IMR-90 (cell line): ENCODE data around the gene LENEP. TPM values are rescaled to one million over a fixed set of nuclear protein-coding genes. Genes with fewer than 3 reads are reported as not detected.

Experiments
- ATAC-seq: fragments of 200-7000 bp; cut with Tn5 transposase; 2 replicates; pipeline ENCODE4 v1.9.1; 2020; ENCODE audit warnings: low read depth, mild to moderate bottlenecking, moderate library complexity
- BruUV-seq: library from RNA; stranded (reverse); fragments of 400-500 nt; replicated peaks from 2 replicates; lab custom pipeline; 2021; lab: Mats Ljungman, UMichigan
- CTCF ChIA-PET: fragments of 300-600 bp; formaldehyde crosslinking; extraction: SDS; loops from one replicate; lab custom pipeline; 2021; ENCODE audit warnings: antibody characterized with exemption; lab: Yijun Ruan, JAX
- POLR2A ChIA-PET: fragments of 300-600 bp; sonication (Branson Sonifier 250); formaldehyde crosslinking; loops from one replicate; lab custom pipeline; 2022; ENCODE audit warnings: antibody characterized with exemption; ENCODE audit not compliant: unreplicated experiment; lab: Charles Lee
- DNase-seq: peaks from one replicate; pipeline ENCODE4 v3.0.0; 2013
- H2AFZ ChIP-seq: replicated peaks from 2 replicates; pipeline ENCODE3; 2013; ENCODE audit warnings: low read length, mild to moderate bottlenecking; ENCODE audit not compliant: poor library complexity
- H2AK5ac ChIP-seq: 2 replicates; pipeline ENCODE4 v1.6.1; 2013; ENCODE audit warnings: low read depth, low read length, inconsistent platforms
- H2AK9ac ChIP-seq: replicated peaks from 2 replicates; pipeline ENCODE3; 2013; ENCODE audit warnings: mild to moderate bottlenecking, low read depth, low read length, moderate library complexity; ENCODE audit not compliant: poor library complexity
- H2BK120ac ChIP-seq: 2 replicates; pipeline ENCODE4 v1.6.1; 2013; ENCODE audit warnings: low read depth, low read length, inconsistent platforms
- H2BK15ac ChIP-seq: 3 replicates; pipeline ENCODE4 v1.6.1; 2013; ENCODE audit warnings: low read depth, low read length, inconsistent platforms
- H2BK20ac ChIP-seq: 2 replicates; pipeline ENCODE4 v1.6.1; 2013; ENCODE audit warnings: low read depth, mild to moderate bottlenecking, inconsistent platforms, low read length, moderate library complexity
- H2BK5ac ChIP-seq: 2 replicates; pipeline ENCODE4 v1.6.1; 2013; ENCODE audit warnings: mild to moderate bottlenecking, low read depth, low read length, inconsistent platforms; ENCODE audit not compliant: poor library complexity, severe bottlenecking
- H3K14ac ChIP-seq: replicated peaks from 2 replicates; pipeline ENCODE4 v1.6.1; 2013; ENCODE audit warnings: low read depth, low read length, inconsistent platforms
- H3K18ac ChIP-seq: 2 replicates; pipeline ENCODE4 v1.6.1; 2013; ENCODE audit warnings: low read depth, low read length, control low read depth
- H3K23ac ChIP-seq: 2 replicates; pipeline ENCODE4 v1.6.1; 2013; ENCODE audit warnings: low read depth, low read length, inconsistent platforms
- H3K27ac ChIP-seq: 2 replicates; pipeline ENCODE4 v1.5.1; 2013; ENCODE audit warnings: mild to moderate bottlenecking, control low read depth, low read length; ENCODE audit not compliant: insufficient read depth
- H3K27me3 ChIP-seq: 2 replicates; pipeline ENCODE4 v1.6.1; 2013; ENCODE audit warnings: low read length; ENCODE audit not compliant: control insufficient read depth, insufficient read depth
- H3K36me3 ChIP-seq: 2 replicates; pipeline ENCODE4 v1.6.1; 2013; ENCODE audit warnings: low read length, mixed read lengths; ENCODE audit not compliant: control insufficient read depth, insufficient read depth
- H3K4ac ChIP-seq: 2 replicates; pipeline ENCODE4 v1.6.1; 2013; ENCODE audit warnings: low read depth, low read length, inconsistent platforms
- H3K4me1 ChIP-seq: 2 replicates; pipeline ENCODE4 v1.6.1; 2013; ENCODE audit warnings: low read length, mixed read lengths; ENCODE audit not compliant: control insufficient read depth, insufficient read depth
- H3K4me2 ChIP-seq: 2 replicates; pipeline ENCODE4 v1.6.1; 2013; ENCODE audit warnings: low read depth, mild to moderate bottlenecking, control low read depth, low read length, moderate library complexity
- H3K4me3 ChIP-seq: 2 replicates; pipeline ENCODE4 v1.5.1; 2013; ENCODE audit warnings: low read depth, mild to moderate bottlenecking, control low read depth, low read length, moderate library complexity; ENCODE audit not compliant: insufficient read depth
- H3K56ac ChIP-seq: 2 replicates; pipeline ENCODE4 v1.6.1; 2013; ENCODE audit warnings: low read length, inconsistent platforms; ENCODE audit not compliant: insufficient read depth; ENCODE audit errors: extremely low read depth
- H3K79me1 ChIP-seq, 2 experiments: 2 replicates each; pipeline ENCODE4 v1.6.1; 2013; ENCODE audit warnings: low read length in 2 of 2, inconsistent platforms in 1 of 2, low read depth in 1 of 2
- H3K9ac ChIP-seq: 2 replicates; pipeline ENCODE4 v1.6.1; 2013; ENCODE audit warnings: low read depth, low read length, control low read depth
- H3K9me1 ChIP-seq: 2 replicates; pipeline ENCODE4 v1.6.1; 2013; ENCODE audit warnings: low read length, inconsistent platforms; ENCODE audit not compliant: insufficient read depth
- H3K9me3 ChIP-seq: 2 replicates; pipeline ENCODE4 v1.6.1; 2013; ENCODE audit warnings: low read length; ENCODE audit not compliant: control insufficient read depth, insufficient read depth
- H4K20me1 ChIP-seq: 2 replicates; pipeline ENCODE4 v1.6.1; 2013; ENCODE audit warnings: low read length, inconsistent platforms; ENCODE audit not compliant: insufficient read depth
- H4K5ac ChIP-seq: 2 replicates; pipeline ENCODE4 v1.6.1; 2013; ENCODE audit warnings: mild to moderate bottlenecking, low read depth, low read length, control low read depth
- H4K8ac ChIP-seq, 2 experiments: 2 replicates each; pipeline ENCODE4 v1.6.1; 2013; ENCODE audit warnings: low read depth in 2 of 2, low read length in 2 of 2, control low read depth in 1 of 2, inconsistent platforms in 1 of 2
- H4K91ac ChIP-seq: 2 replicates; pipeline ENCODE4 v1.6.1; 2013; ENCODE audit warnings: low read depth, low read length, inconsistent platforms; ENCODE audit not compliant: insufficient read depth
- BHLHE40 ChIP-seq: fragments of 150-350 bp; IDR thresholded peaks from 2 replicates; pipeline ENCODE4 v1.6.1; 2016; ENCODE audit warnings: mild to moderate bottlenecking, low read depth, low read length
- CHD1 ChIP-seq: IDR thresholded peaks from 2 replicates; pipeline ENCODE4 v1.6.1; 2012; ENCODE audit warnings: low read depth, low read length, improper control_type of control experiment
- CTCF ChIP-seq: conservative IDR thresholded peaks from 2 replicates; pipeline ENCODE4 v1.5.1; 2012; ENCODE audit warnings: mild to moderate bottlenecking, low read depth, low read length, improper control_type of control experiment
- ELK1 ChIP-seq: fragments of 150-350 bp; IDR thresholded peaks from 2 replicates; pipeline ENCODE4 v1.6.1; 2016; ENCODE audit warnings: low read depth, mild to moderate bottlenecking, low read length, moderate library complexity, borderline replicate concordance
- MAZ ChIP-seq: IDR thresholded peaks from 2 replicates; pipeline ENCODE4 v1.6.1; 2012; ENCODE audit warnings: low read depth, mild to moderate bottlenecking, low read length, improper control_type of control experiment, moderate library complexity, borderline replicate concordance
- MXI1 ChIP-seq: IDR thresholded peaks from 2 replicates; pipeline ENCODE4 v1.6.1; 2012; ENCODE audit warnings: low read depth, mild to moderate bottlenecking, low read length, moderate library complexity, borderline replicate concordance
- POLR2A ChIP-seq: IDR thresholded peaks from 2 replicates; pipeline ENCODE4 v1.6.1; 2012; ENCODE audit warnings: mild to moderate bottlenecking, low read depth, low read length
- RAD21 ChIP-seq: IDR thresholded peaks from 2 replicates; pipeline ENCODE4 v1.6.1; 2012; ENCODE audit warnings: low read length, improper control_type of control experiment
- SMC3 ChIP-seq: fragments of 150-350 bp; IDR thresholded peaks from 2 replicates; pipeline ENCODE4 v1.6.1; 2016; ENCODE audit warnings: low read depth, mild to moderate bottlenecking, antibody characterized with exemption, low read length, moderate library complexity
- WGBS, 2 experiments: methylation state at CpG; one replicate each; pipeline versions ENCODE4 v1.1.5 to v1.1.7; 2013; ENCODE audit warnings: missing lambda C conversion rate in 2 of 2; ENCODE audit not compliant: insufficient read length in 1 of 2; ENCODE audit errors: extremely low coverage in 2 of 2; 5-methylcytosine and 5-hydroxymethylcytosine counted together
- dilution Hi-C: fragments of 300-500 bp; cut with HindIII; formaldehyde crosslinking; loops from one replicate; pipeline ENCODE4 v1.14.3; 2018; ENCODE audit warnings: low sequenced_read_pairs; ENCODE audit not compliant: unreplicated experiment
- in situ Hi-C: fragments of 300-500 bp; cut with MboI; formaldehyde crosslinking; loops from 3 replicates; pipeline ENCODE4 v1.14.3; 2019; ENCODE audit warnings: low sequenced_read_pairs, inconsistent platforms, mixed read lengths
- intact Hi-C: fragments of 100-400 bp; cut with micrococcal nuclease; formaldehyde crosslinking; loops from 2 replicates; pipeline ENCODE4 v1.10.0; 2022
- polyA plus RNA-seq, 3 experiments: library from polyadenylated mRNA; depleted of rRNA; stranded (reverse); fragments of >200 nt; gene quantifications; 2 replicates each; pipeline ENCODE4 v1.2.3, GENCODE V29; 2012; ENCODE audit warnings: low replicate concordance in 1 of 3
- total RNA-seq: library from RNA; depleted of rRNA; stranded (reverse); fragments of >200 nt; gene quantifications from 2 replicates; pipeline ENCODE4 v1.2.3, GENCODE V29; 2012

Gene LENEP
- total and polyA plus RNA-seq, 2 of the 4 experiments (the other 2 are of a cell fraction) = not detected

- in situ Hi-C loops (no loop called here), intact Hi-C loops (loop anchor here (2.0 kb wide), 2 partner anchors 37 to 123 kb away; no protein-coding TSS in a partner anchor), dilution Hi-C loops (no loop called here)
- Histone ChIP-seq H2BK15ac (no peak within 1 kb of the TSS; the same call in 2 of the 3 replicates), H2AK9ac (peak within 1 kb of the TSS; percentile 100), H2AK5ac (peak within 1 kb of the TSS; percentile 95), H3K4me2 (peak within 1 kb of the TSS; percentile 90), H3K9ac (peak within 1 kb of the TSS; percentile 94), H2AFZ (peak within 1 kb of the TSS; percentile 98), H3K4me3 (peak within 1 kb of the TSS; percentile 86), H3K9me3 (no peaks in the 10 kb centered on the region), H3K36me3 (peaks cover 49% of the 10 kb centered on the region), H3K27me3 (no peaks in the 10 kb centered on the region), H3K79me1 (peaks cover 25 to 67% of the 10 kb centered on the region in 2 experiments), H4K8ac (peak within 1 kb of the TSS; percentile 88 to 99), H3K18ac (peak within 1 kb of the TSS; percentile 95), H2BK5ac (peak within 1 kb of the TSS; percentile 98), H3K4ac (peak within 1 kb of the TSS; percentile 99), H3K9me1 (no peaks in the 10 kb centered on the region), H4K91ac (peak within 1 kb of the TSS; percentile 96), H3K23ac (peak within 1 kb of the TSS; percentile 98; the same call in 1 of the 2 replicates), H3K4me1 (peaks cover 11% of the 10 kb centered on the region), H3K14ac (peak within 1 kb of the TSS; percentile 100), H3K27ac (peak within 1 kb of the TSS; percentile 96), H3K56ac (peak within 1 kb of the TSS; percentile 75), H2BK20ac (no peak within 1 kb of the TSS), H4K5ac (peak within 1 kb of the TSS; percentile 89), H2BK120ac (peak within 1 kb of the TSS; percentile 93), H4K20me1 (peaks cover 18% of the 10 kb centered on the region)
- TF ChIP-seq CHD1 (no peak; the same call in 1 of the 2 replicates), POLR2A (peak; percentile 40), BHLHE40 (peak; percentile 71), SMC3 (peak; percentile 45), ELK1 (0 out of 2 replicates have a peak, but pooled peaks have one; percentile 9), RAD21 (peak; percentile 62), CTCF (peak; percentile 69), MAZ (peak; percentile 50; the same call in 1 of the 2 replicates), MXI1 (no peak; the same call in 1 of the 2 replicates)
- DNase-seq (peak; percentile 66), ATAC-seq (peak; percentile 86)
- ChIA-PET POLR2A (interaction anchor here (1.2 to 2.5 kb wide), 2 partner anchors 9 to 12 kb away, joined by 10 to 17 read pairs; partner anchors contain the start of gene SHC1), CTCF (interaction anchor here (0.6 to 1.6 kb wide), 7 partner anchors 9 to 124 kb away, joined by 3 to 11 read pairs (median 3); partner anchors contain the start of gene SHC1)
- no TSS peak for BruUV-seq
- 0% methylated on average over 57 of the region's 93 CpGs; no CpG with 5 or more reads in 1 of the 2 experiments for WGBS, 2 experiments
Observed at GRCh38 chr1:154961207-154962155, 31.9 kb upstream of the LENEP start, which contains the start of gene PYGO2. Gene PYGO2 (minus strand): TSS chr1:154961782. CDS start chr1:154961576, 206 bp downstream.
